NCI-H1417 treated with DMSO at 0.1 percent for 48 hours (cell line): Measurements from ENCODE around the gene TLR10.

Experiments
- DNase-seq: peaks from one replicate; lab custom pipeline; 2025; lab: John Stamatoyannopoulos, UW

The TLR10 gene

GRCh38 chr4:38764277-38764676 lies 18.5 kb downstream of the TLR10 start:
- no peak for DNase-seq

- no peak for DNase-seq
These were observed 20.2 kb downstream of the TLR10 start for GRCh38 chr4:38762560-38762959.

DNA sequence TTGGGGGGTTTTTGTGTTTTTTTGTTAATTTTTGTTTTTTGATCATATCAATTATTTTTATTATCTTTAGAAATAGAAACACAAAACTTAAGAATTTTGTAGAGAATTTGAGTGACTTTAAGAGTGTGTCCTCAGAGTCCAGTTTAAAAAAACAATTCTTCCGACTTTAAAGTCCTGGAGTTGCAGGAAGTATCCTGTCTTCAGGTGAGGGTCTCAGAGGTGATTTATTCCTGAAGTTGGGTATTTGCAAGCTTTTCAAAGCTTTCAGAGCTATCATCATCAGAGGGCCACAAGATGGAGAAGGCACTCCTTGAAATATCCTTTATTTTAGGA lies 23.0 kb downstream of the TLR10 start:
- no peak for DNase-seq

DNA sequence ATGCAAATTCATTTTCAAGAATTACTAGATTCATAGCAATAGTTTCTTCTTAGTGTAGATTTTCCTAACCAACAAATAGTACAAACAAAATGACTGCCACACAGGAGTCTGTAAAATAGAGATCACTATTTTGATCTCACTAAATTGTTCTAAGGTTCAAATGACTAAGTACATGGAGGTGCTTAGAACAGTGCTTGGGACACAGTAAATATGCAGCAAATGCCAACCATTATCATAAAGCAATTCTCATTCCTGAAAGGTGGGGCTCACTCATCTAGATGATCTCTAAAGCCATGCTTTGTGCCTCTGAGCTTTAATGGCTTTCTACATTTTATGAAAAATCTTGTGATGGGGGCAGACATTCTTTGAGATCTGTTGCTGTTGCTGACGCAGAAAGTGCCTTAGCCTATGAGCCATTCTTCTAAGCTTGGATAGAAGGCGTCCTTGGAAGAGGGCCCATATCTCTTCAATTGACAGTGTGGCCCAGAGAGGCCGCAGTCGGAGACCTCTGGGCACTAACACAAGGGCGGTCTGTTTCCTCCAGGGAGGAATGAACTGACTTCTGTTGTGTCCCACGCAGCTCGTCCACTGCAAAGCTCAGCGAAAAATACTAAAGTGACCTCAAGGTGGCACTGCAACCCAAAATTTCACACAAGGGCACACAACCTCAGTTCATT lies 23.5 kb downstream of the TLR10 start:
- no peak for DNase-seq

DNA sequence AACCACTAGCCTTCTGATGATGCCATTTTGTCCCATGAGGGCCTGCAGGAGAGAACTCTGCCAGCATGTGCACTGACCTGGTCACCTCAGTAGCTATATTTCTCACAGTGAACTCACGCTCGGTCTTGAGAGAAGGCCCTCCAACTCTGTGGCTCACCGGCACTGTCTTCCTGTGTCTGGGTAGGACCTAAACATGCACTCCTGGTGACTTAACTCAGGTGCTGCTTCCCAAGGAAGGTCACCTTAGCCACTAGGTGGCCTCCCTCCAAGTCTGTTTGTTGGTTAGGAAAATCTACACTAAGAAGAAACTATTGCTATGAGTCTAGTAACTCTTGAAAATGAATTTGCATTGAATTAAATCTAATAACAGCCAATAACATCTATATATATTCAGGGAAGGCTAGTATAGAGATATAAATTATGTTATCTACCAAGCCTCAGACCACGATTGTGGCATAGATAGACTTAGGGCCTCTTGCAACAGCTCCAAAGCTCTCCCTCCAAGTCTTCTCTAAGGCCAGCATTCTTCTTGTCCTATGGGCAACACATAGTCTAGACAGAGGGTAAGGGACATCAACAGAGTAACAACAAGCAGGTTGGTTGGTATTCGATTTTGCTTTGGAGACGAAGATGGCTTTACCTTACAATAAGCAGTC lies 24.7 kb downstream of the TLR10 start:
- no peak for DNase-seq

- DNase-seq, result no peak
These were observed 29.6 kb downstream of the TLR10 start for GRCh38 chr4:38752941-38753806.

GRCh38 chr4:38752372-38752940 lies 30.3 kb downstream of the TLR10 start:
- no peak for DNase-seq

DNA sequence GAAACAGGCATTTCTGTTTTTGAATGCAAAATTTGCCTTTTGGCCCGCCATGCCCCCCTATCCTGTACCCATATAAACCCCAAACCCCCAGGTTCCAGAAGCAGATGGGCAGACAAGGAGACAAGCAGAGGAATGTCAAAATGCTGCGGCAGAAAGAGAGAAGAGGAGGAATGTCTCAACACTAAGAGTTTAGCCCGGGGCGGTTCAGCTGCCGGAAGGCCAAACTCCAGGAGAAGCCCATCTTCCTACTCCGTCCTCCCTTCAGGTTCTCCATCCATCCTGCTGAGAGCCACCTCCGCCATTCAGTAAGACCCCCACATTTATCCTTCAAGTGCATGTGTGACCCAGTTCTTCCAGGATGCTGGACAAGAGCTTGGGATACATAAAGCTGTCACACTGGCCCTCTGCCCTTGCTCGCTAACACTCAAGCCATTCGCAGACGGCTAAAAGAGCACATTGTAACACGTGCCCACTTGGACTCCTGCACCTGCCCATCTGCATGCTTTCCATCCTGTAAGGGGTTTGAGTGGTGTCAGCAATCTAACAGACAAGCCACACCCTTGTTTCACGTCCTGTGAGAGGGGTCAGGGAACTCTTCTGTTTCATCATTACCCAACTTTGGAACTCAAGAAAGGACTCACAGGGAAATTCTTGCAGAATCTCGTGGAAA lies 31.3 kb downstream of the TLR10 start:
- no peak for DNase-seq

DNA sequence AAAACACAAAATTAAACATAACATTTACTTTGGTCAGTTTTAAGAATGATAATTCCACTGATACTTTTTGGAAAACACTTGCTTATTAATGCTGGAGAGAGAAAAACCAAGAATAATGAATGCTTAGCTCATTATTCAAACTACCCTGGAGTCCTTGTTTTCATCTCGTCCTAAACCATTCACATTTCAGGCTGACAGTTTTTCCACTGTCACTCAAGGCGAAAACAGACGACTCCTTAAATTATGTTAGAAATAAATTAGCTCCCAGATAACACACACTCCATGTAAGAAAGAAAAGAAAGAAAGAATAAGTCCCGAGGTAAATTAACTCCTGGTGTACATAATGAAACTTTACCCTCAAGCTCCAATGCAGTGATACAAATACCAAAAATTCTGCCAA lies 33.5 kb downstream of the TLR10 start:
- DNase-seq, result no peak

- no peak for DNase-seq
These were observed 35.2 kb downstream of the TLR10 start for GRCh38 chr4:38747629-38748028.

GRCh38 chr4:38745881-38746280 lies 36.9 kb downstream of the TLR10 start:
- no peak for DNase-seq

GRCh38 chr4:38743866-38744265 lies 38.9 kb downstream of the TLR10 start:
- DNase-seq, result no peak

GRCh38 chr4:38740303-38740702 lies 42.5 kb downstream of the TLR10 start:
- DNase-seq, result no peak

DNA sequence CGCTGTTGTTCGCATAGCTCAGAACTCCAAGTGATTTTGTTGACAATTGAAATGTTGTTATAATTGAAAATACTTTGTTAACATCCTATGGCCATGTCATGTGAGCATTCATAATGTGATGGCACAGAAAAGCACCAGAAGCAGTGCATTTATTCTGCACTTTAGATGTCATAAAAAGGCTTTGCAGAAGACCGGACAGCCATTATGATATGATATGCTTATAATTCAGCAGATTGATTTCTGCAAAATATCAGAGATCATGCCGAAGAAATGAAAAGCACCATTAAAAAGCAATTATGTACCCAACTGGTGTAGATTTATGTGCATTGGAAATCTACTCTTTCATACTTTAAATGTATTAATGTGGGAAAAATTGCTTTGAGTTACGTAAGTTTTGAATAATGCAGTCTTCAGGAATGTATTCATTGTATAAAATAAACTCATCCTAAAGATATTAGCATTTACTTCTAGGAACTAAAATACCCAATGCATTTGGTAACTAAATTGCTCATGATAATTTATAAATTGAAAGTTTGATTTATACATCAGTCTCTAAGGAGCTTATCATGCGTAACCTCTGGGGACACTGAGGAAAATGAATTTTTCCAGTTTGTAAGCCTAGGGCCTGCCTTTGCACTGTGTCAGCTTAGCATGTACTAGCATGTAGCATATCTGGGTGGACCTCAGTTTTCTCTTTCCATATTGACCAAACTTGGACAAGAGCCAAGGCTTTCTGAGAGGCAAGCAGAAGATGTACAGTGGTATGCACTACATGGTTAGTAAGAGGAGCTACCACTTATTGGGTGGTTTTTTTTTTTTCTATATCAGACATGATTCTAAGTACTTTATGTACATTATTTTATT lies 43.6 kb downstream of the TLR10 start:
- no peak for DNase-seq

- DNase-seq, result no peak
These were observed 46.9 kb downstream of the TLR10 start for GRCh38 chr4:38735870-38736269.

GRCh38 chr4:38734911-38735310 lies 47.9 kb downstream of the TLR10 start:
- DNase-seq, result no peak

DNA sequence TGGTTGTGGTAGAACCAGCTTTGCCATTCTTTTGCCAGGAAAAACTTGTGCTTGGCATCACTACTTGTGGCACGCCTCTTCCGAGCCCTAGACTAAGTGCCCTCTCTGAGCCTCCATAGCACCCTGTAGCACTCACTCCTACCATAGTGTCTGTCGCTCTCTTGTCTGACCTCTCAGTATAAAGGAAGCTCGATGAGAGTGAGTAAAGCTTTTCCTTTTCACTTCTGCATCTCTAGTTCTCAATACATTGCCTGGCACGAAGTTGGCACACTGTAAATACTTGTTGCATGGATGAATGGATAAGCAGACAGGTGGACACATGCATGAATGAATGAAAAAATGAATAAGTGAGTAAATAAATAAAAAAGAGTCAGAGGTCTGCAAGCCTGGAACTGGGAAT lies 48.3 kb downstream of the TLR10 start:
- DNase-seq, result no peak

GRCh38 chr4:38733663-38734062 lies 49.1 kb downstream of the TLR10 start:
- DNase-seq, result no peak

GRCh38 chr4:38730830-38731646 lies 51.8 kb downstream of the TLR10 start:
- DNase-seq, result no peak

DNA sequence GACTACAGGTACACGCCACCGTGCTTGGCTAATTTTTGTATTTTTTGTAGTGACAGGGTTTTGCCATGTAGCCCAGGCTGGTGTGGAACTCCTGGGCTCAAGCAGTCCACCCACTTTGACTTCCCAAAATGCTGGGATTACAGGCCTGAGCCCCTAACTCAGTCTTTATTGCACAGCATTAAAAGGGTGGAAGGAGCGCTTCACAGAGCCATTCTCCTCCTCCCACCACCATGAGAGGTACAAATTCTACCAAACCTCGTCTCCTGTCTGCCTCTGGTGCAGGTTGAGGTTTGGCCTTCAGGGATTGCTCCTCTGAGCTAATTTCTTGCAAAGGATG lies 52.3 kb downstream of the TLR10 start:
- DNase-seq, result no peak
